ENCODE data around the gene EYS.

DNA sequence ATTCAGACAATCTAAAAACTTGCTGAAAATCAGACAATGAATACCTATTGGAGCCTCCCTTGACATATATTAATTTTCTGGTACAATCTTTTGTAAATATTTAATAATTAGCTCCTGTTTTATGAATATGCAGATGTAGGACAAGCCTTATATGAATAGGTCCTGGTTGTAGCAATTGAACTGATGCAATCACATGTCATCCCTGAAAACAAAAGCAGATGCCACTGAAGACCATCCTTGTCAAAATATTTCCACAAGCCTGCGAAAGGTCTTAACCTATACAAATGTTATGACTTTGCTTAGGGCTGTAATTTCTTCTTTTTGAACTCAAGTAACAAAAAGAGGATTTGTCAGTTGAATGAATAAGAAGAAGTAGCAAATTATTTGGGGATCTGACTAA lies 722.1 kb downstream of the EYS start:
- TF ChIP-seq POLR2AphosphoS5 (IDR thresholded peaks at IDR 0.05), result no peak
- TF ChIP-seq, protein P1, sequence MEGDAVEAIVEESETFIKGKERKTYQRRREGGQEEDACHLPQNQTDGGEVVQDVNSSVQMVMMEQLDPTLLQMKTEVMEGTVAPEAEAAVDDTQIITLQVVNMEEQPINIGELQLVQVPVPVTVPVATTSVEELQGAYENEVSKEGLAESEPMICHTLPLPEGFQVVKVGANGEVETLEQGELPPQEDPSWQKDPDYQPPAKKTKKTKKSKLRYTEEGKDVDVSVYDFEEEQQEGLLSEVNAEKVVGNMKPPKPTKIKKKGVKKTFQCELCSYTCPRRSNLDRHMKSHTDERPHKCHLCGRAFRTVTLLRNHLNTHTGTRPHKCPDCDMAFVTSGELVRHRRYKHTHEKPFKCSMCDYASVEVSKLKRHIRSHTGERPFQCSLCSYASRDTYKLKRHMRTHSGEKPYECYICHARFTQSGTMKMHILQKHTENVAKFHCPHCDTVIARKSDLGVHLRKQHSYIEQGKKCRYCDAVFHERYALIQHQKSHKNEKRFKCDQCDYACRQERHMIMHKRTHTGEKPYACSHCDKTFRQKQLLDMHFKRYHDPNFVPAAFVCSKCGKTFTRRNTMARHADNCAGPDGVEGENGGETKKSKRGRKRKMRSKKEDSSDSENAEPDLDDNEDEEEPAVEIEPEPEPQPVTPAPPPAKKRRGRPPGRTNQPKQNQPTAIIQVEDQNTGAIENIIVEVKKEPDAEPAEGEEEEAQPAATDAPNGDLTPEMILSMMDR (IDR thresholded peaks at IDR 0.05), result no peak
- no peak for TF ChIP-seq EP300 (IDR thresholded peaks at IDR 0.05)
- TF ChIP-seq POLR2A (IDR thresholded peaks at IDR 0.05), result no peak

Measured in stomach (tissue), 4 donors.